ENCODE measurements around the gene AP4S1.

DNA sequence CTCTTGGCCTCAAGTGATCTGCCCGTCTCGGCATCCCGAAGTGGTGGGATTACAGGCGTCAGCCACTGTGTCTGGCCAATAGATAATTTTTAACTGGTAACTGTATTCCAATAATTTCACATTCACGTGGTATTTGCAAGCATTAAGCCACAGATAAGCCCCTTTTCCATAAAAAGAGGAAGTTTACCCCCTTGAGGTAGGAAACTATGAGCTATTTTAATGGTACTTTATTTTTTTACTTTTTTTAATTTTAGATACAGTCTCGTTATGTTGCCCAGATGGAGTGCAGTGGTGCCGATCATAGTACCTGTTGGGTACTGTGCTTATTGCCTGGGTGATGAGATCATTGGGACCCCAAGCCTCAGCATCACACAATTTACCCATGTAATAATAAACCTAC lies 42.9 kb upstream of the AP4S1 start:
- TF ChIP-seq GATA3 (IDR thresholded peaks at IDR 0.05; ENCODE audit: low read depth, low read length) (no peak), GATA2 (IDR thresholded peaks at IDR 0.05; ENCODE audit: low read depth, low read length) (no peak)
